ENCODE data around the gene CPNE2.

DNA sequence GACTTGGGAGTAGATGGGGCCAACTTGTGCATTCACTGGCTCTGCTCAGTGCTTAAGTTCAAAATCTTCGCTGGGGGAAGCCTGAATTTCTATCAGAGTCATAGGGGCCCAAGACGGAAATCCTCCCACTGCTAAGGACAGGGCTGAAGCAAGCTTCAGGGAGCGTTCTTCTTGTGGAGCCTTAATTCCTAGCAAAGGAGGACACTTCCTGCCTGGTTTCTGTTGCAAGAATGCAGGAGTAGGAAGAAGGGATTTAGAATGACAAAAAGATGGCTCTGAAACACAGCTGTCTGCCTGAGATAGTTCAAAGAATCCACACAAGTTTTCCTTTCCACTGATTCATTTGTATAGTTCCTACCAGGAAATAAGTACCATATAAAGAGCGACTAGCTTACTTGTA is 67.1 kb downstream of the CPNE2 start:
- no peak for TF ChIP-seq CTCF (IDR thresholded peaks at IDR 0.05)
- no peak for TF ChIP-seq SIN3A (IDR thresholded peaks at IDR 0.05; ENCODE audit: borderline replicate concordance, insufficient read depth, low read depth, low read length)
- TF ChIP-seq, protein P1, sequence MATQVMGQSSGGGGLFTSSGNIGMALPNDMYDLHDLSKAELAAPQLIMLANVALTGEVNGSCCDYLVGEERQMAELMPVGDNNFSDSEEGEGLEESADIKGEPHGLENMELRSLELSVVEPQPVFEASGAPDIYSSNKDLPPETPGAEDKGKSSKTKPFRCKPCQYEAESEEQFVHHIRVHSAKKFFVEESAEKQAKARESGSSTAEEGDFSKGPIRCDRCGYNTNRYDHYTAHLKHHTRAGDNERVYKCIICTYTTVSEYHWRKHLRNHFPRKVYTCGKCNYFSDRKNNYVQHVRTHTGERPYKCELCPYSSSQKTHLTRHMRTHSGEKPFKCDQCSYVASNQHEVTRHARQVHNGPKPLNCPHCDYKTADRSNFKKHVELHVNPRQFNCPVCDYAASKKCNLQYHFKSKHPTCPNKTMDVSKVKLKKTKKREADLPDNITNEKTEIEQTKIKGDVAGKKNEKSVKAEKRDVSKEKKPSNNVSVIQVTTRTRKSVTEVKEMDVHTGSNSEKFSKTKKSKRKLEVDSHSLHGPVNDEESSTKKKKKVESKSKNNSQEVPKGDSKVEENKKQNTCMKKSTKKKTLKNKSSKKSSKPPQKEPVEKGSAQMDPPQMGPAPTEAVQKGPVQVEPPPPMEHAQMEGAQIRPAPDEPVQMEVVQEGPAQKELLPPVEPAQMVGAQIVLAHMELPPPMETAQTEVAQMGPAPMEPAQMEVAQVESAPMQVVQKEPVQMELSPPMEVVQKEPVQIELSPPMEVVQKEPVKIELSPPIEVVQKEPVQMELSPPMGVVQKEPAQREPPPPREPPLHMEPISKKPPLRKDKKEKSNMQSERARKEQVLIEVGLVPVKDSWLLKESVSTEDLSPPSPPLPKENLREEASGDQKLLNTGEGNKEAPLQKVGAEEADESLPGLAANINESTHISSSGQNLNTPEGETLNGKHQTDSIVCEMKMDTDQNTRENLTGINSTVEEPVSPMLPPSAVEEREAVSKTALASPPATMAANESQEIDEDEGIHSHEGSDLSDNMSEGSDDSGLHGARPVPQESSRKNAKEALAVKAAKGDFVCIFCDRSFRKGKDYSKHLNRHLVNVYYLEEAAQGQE (IDR thresholded peaks at IDR 0.05; ENCODE audit: insufficient read depth in 1 of 2, low read depth in 2 of 2, low read length in 1 of 2): no peak
